ENCODE data around the gene FGF8.

FGF8 gene

DNA sequence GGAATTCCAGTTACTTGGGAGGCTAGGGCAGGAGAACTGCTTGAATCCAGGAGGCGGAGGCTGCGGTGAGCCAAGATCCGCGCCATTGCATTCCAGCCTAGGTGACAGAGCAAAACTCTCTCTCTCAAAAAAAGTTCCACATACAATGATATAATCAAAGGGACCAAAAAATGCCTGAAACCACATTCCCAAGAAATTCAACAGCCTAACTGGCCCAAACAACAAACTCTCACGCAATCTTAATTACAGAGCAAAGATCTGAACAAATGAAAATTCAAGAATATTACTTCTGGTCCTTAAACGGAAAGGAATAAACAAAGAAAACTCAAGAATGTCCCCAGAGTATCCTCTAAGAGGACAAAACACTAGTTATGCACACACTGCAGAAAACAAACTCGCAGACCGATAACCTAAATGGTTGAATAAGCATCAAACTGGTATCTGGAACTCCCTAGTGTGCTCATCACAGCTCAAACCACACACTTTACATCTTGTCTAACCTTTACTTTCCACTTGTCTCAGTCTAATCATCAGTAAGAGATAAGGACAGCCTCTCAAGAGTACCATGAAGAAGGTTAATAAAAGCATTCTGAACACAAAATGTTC, 38.7 kb upstream of the FGF8 start:
- Histone ChIP-seq H3K4ac (ENCODE audit: low read depth, low read length) (peak overlapping the region; percentile 67), H3K27ac (ENCODE audit: low read depth, low read length) (no peak overlapping the region), H3K79me2 (ENCODE audit: control insufficient read depth, insufficient read depth, low read length, poor library complexity) (peaks cover 23% of the 10 kb centered on the region), H4K8ac (ENCODE audit: low read depth, low read length) (no peak overlapping the region), H3K14ac (ENCODE audit: low read length) (no peak overlapping the region), H3K4me1 (ENCODE audit: control insufficient read depth in 1 of 2, insufficient read depth in 2 of 2, low read length in 2 of 2) (peaks cover 5 to 7% of the 10 kb centered on the region in 2 experiments), H4K91ac (ENCODE audit: low read depth, low read length) (no peak overlapping the region), H2AK5ac (ENCODE audit: low read length) (no peak overlapping the region), H3K18ac (ENCODE audit: low read length) (no peak overlapping the region), H3K27me3 (ENCODE audit: insufficient read depth, low read length) (no peaks in the 10 kb centered on the region), H3K9ac (ENCODE audit: low read length) (no peak overlapping the region), H3K36me3 (ENCODE audit: control insufficient read depth in 1 of 2, insufficient read depth in 2 of 2, low read length in 2 of 2) (peaks cover 15 to 16% of the 10 kb centered on the region in 2 experiments), H3K4me2 (ENCODE audit: low read length) (no peak overlapping the region), H3K23ac (ENCODE audit: low read length) (no peak overlapping the region), H2BK5ac (ENCODE audit: low read depth, low read length, poor library complexity) (no peak overlapping the region), H2BK120ac (ENCODE audit: insufficient read depth, low read length, poor library complexity) (no peak overlapping the region), H3K4me3 (ENCODE audit: low read depth, low read length) (no peak overlapping the region), H3K79me1 (ENCODE audit: low read length) (peaks cover 14% of the 10 kb centered on the region), H2AFZ (ENCODE audit: insufficient read depth, low read length, poor library complexity) (no peak overlapping the region), H2BK12ac (ENCODE audit: low read length) (no peak overlapping the region), H3K9me3 (ENCODE audit: insufficient read depth, low read depth, low read length) (no peaks in the 10 kb centered on the region), H4K12ac (ENCODE audit: low read depth, low read length) (no peak overlapping the region)
- DNase-seq: peak; percentile 62 to 82
- no CpG with 5 or more reads among the region's 8 CpGs for WGBS (ENCODE audit: extremely low coverage, insufficient coverage, insufficient read length)

DNA sequence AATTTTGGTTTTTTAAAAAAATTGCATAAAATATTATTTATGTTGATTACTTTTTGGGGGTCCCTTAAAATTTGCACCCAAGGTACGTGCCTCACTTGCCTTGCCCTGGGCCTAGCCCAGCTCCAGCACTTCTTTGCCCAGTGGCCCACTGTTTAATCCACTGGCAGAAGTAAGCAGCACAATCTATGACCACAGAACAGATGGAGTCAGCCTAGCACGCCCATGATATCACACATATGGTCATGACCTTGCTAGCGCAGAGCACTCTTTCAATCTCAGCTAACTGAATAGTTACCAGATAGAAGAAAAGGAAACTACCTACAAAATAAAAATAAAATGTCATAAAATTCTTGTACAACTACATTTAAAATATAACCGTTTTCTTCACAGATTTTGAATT, 36.7 kb upstream of the FGF8 start:
- no peak overlapping the region for H2BK120ac ChIP-seq (ENCODE audit: insufficient read depth, low read length, poor library complexity)
- H3K4me1 ChIP-seq (ENCODE audit: control insufficient read depth in 1 of 2, insufficient read depth in 2 of 2, low read length in 2 of 2): peaks cover 0 to 3% of the 10 kb centered on the region in 2 experiments
- H3K36me3 ChIP-seq (ENCODE audit: control insufficient read depth in 1 of 2, insufficient read depth in 2 of 2, low read length in 2 of 2): peaks cover 23 to 24% of the 10 kb centered on the region in 2 experiments
- no peak overlapping the region for H3K14ac ChIP-seq (ENCODE audit: low read length)
- no peak overlapping the region for H4K12ac ChIP-seq (ENCODE audit: low read depth, low read length)
- no peak overlapping the region for H2AK5ac ChIP-seq (ENCODE audit: low read length)
- no peak overlapping the region for H3K23ac ChIP-seq (ENCODE audit: low read length)
- H4K91ac ChIP-seq (ENCODE audit: low read depth, low read length): no peak overlapping the region
- no peak overlapping the region for H2BK12ac ChIP-seq (ENCODE audit: low read length)
- WGBS (ENCODE audit: extremely low coverage, insufficient coverage, insufficient read length): no CpG with 5 or more reads among the region's 4 CpGs
- H4K8ac ChIP-seq (ENCODE audit: low read depth, low read length): no peak overlapping the region
- no peaks in the 10 kb centered on the region for H3K27me3 ChIP-seq (ENCODE audit: insufficient read depth, low read length)
- H3K9me3 ChIP-seq (ENCODE audit: insufficient read depth, low read depth, low read length): no peaks in the 10 kb centered on the region
- no peak overlapping the region for H2BK5ac ChIP-seq (ENCODE audit: low read depth, low read length, poor library complexity)
- DNase-seq: no peak
- H3K18ac ChIP-seq (ENCODE audit: low read length): peak overlapping the region; percentile 45
- H3K4me3 ChIP-seq (ENCODE audit: low read depth, low read length): no peak overlapping the region
- peak overlapping the region; percentile 89 for H3K4ac ChIP-seq (ENCODE audit: low read depth, low read length)
- no peak overlapping the region for H3K9ac ChIP-seq (ENCODE audit: low read length)
- H3K79me1 ChIP-seq (ENCODE audit: low read length): peaks cover 3% of the 10 kb centered on the region
- H3K27ac ChIP-seq (ENCODE audit: low read depth, low read length): no peak overlapping the region
- peaks cover 14% of the 10 kb centered on the region for H3K79me2 ChIP-seq (ENCODE audit: control insufficient read depth, insufficient read depth, low read length, poor library complexity)
- H2AFZ ChIP-seq (ENCODE audit: insufficient read depth, low read length, poor library complexity): no peak overlapping the region
- no peak overlapping the region for H3K4me2 ChIP-seq (ENCODE audit: low read length)

DNA sequence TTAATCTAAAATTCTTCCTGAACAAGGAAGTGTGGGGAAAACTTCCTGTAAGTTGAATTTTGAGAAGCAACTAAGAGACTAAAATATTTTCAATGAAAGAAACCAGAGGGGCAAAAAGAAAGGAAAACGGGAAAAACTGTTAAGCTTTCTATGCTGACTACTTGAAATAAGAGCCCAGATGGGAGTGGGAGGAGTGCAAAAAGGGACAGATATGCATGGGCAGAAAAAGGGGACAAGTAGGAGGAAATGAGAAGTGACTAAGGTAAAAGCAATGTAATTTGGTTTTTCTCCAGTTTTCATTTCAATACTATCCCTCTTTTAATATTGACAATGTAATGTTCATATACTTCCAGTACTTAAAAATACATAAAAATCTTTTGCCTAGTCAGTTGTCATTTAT, 31.2 kb upstream of the FGF8 start:
- Histone ChIP-seq H2BK5ac (ENCODE audit: low read depth, low read length, poor library complexity) (no peak overlapping the region), H3K9ac (ENCODE audit: low read length) (no peak overlapping the region), H3K36me3 (ENCODE audit: control insufficient read depth in 1 of 2, insufficient read depth in 2 of 2, low read length in 2 of 2) (peaks cover 48% of the 10 kb centered on the region in 2 experiments), H4K8ac (ENCODE audit: low read depth, low read length) (no peak overlapping the region), H3K4me3 (ENCODE audit: low read depth, low read length) (no peak overlapping the region), H3K79me2 (ENCODE audit: control insufficient read depth, insufficient read depth, low read length, poor library complexity) (no peaks in the 10 kb centered on the region), H2AFZ (ENCODE audit: insufficient read depth, low read length, poor library complexity) (no peak overlapping the region), H3K4ac (ENCODE audit: low read depth, low read length) (no peak overlapping the region), H3K9me3 (ENCODE audit: insufficient read depth, low read depth, low read length) (no peaks in the 10 kb centered on the region), H3K27me3 (ENCODE audit: insufficient read depth, low read length) (no peaks in the 10 kb centered on the region), H3K79me1 (ENCODE audit: low read length) (no peaks in the 10 kb centered on the region), H3K27ac (ENCODE audit: low read depth, low read length) (no peak overlapping the region), H4K12ac (ENCODE audit: low read depth, low read length) (no peak overlapping the region), H2BK120ac (ENCODE audit: insufficient read depth, low read length, poor library complexity) (no peak overlapping the region), H3K18ac (ENCODE audit: low read length) (no peak overlapping the region), H3K23ac (ENCODE audit: low read length) (no peak overlapping the region), H4K91ac (ENCODE audit: low read depth, low read length) (no peak overlapping the region), H3K4me1 (ENCODE audit: control insufficient read depth in 1 of 2, insufficient read depth in 2 of 2, low read length in 2 of 2) (no peaks in the 10 kb centered on the region), H3K4me2 (ENCODE audit: low read length) (no peak overlapping the region), H2AK5ac (ENCODE audit: low read length) (no peak overlapping the region), H2BK12ac (ENCODE audit: low read length) (no peak overlapping the region), H3K14ac (ENCODE audit: low read length) (no peak overlapping the region)
- WGBS (ENCODE audit: extremely low coverage, insufficient coverage, insufficient read length): no CpG with 5 or more reads among the region's 1 CpG
- DNase-seq: no peak

DNA sequence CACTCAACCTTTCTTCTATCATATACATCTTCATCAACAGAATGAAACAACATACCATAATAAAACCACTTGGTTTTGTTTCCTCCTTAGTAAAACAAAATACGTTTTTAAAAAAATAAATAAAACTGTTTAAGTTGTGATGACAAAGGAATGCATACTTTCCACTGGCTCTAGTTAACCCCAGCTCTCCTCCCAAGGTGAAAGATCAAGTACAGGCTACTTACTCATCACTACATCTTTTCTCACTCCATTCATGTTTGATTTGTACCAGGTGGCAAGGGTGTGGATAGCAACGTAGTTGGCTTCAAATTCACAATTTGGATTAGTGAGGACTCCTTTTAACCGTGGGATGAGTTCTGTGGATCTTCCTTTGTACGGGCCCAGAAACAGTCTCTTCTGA, 27.6 kb upstream of the FGF8 start:
- no peak overlapping the region for H2BK12ac ChIP-seq (ENCODE audit: low read length)
- no peak overlapping the region for H3K27ac ChIP-seq (ENCODE audit: low read depth, low read length)
- DNase-seq: no peak
- H2BK120ac ChIP-seq (ENCODE audit: insufficient read depth, low read length, poor library complexity): no peak overlapping the region
- no peaks in the 10 kb centered on the region for H3K79me2 ChIP-seq (ENCODE audit: control insufficient read depth, insufficient read depth, low read length, poor library complexity)
- H3K4me3 ChIP-seq (ENCODE audit: low read depth, low read length): no peak overlapping the region
- H3K9me3 ChIP-seq (ENCODE audit: insufficient read depth, low read depth, low read length): no peaks in the 10 kb centered on the region
- no peak overlapping the region for H4K8ac ChIP-seq (ENCODE audit: low read depth, low read length)
- no peak overlapping the region for H3K4me2 ChIP-seq (ENCODE audit: low read length)
- H4K91ac ChIP-seq (ENCODE audit: low read depth, low read length): no peak overlapping the region
- no peak overlapping the region for H2BK5ac ChIP-seq (ENCODE audit: low read depth, low read length, poor library complexity)
- no peak overlapping the region for H2AFZ ChIP-seq (ENCODE audit: insufficient read depth, low read length, poor library complexity)
- H3K23ac ChIP-seq (ENCODE audit: low read length): no peak overlapping the region
- no peaks in the 10 kb centered on the region for H3K79me1 ChIP-seq (ENCODE audit: low read length)
- H4K12ac ChIP-seq (ENCODE audit: low read depth, low read length): no peak overlapping the region
- peaks cover 44 to 52% of the 10 kb centered on the region in 2 experiments for H3K36me3 ChIP-seq (ENCODE audit: control insufficient read depth in 1 of 2, insufficient read depth in 2 of 2, low read length in 2 of 2)
- no peak overlapping the region for H2AK5ac ChIP-seq (ENCODE audit: low read length)
- no peaks in the 10 kb centered on the region for H3K4me1 ChIP-seq (ENCODE audit: control insufficient read depth in 1 of 2, insufficient read depth in 2 of 2, low read length in 2 of 2)
- no peak overlapping the region for H3K4ac ChIP-seq (ENCODE audit: low read depth, low read length)
- no peaks in the 10 kb centered on the region for H3K27me3 ChIP-seq (ENCODE audit: insufficient read depth, low read length)
- no peak overlapping the region for H3K18ac ChIP-seq (ENCODE audit: low read length)
- no peak overlapping the region for H3K9ac ChIP-seq (ENCODE audit: low read length)
- WGBS (ENCODE audit: extremely low coverage, insufficient coverage, insufficient read length): no CpG with 5 or more reads among the region's 4 CpGs
- H3K14ac ChIP-seq (ENCODE audit: low read length): no peak overlapping the region

Data from trophoblast cell (in vitro differentiated cells and primary cell).